BJ (cell line): ENCODE measurements around the gene SH3BP2. TPM values are rescaled to one million over a fixed set of nuclear protein-coding genes. Genes with fewer than 3 reads are reported as not detected.

Experiments
- CTCF ChIA-PET: fragments of 350-600 bp; formaldehyde crosslinking; extraction: SDS; loops from one replicate; lab custom pipeline; 2021; ENCODE audit warnings: antibody characterized with exemption, inconsistent platforms; lab: Yijun Ruan, JAX
- POLR2A ChIA-PET: fragments of 300-600 bp; sonication (Branson Sonifier 250); formaldehyde crosslinking; extraction: SDS; loops from one replicate; lab custom pipeline; 2021; ENCODE audit warnings: antibody characterized with exemption; lab: Charles Lee
- DNase-seq: peaks from one replicate; pipeline ENCODE4 v3.0.0-alpha.2; 2011; ENCODE audit warnings: low read depth
- H3K27me3 ChIP-seq: 2 replicates; pipeline ENCODE4 v1.6.0; 2011; ENCODE audit warnings: low read length; ENCODE audit not compliant: control insufficient read depth, insufficient read depth
- H3K36me3 ChIP-seq: 2 replicates; pipeline ENCODE4 v1.5.1; 2011; ENCODE audit warnings: low read length; ENCODE audit not compliant: control insufficient read depth, insufficient read depth
- H3K4me3 ChIP-seq: 2 replicates; pipeline ENCODE4 v1.5.1; 2011; ENCODE audit warnings: low read depth, mild to moderate bottlenecking, control low read depth, low read length
- CTCF ChIP-seq: IDR thresholded peaks from 2 replicates; pipeline ENCODE4 v1.5.1; 2011; ENCODE audit warnings: low read depth, mild to moderate bottlenecking, control low read depth, inconsistent platforms, low read length, moderate library complexity; ENCODE audit not compliant: insufficient read depth
- polyA plus RNA-seq: library from polyadenylated mRNA; depleted of rRNA; stranded (reverse); fragments of >200 nt; gene quantifications from 2 replicates; pipeline ENCODE4 v1.2.3, GENCODE V29; 2011

SH3BP2 gene
- polyA plus RNA-seq, 1 experiment, result 42.2 TPM

- Histone ChIP-seq H3K36me3 (peaks cover 4% of the 10 kb centered on the region), H3K4me3 (no peak overlapping the region), H3K27me3 (no peaks in the 10 kb centered on the region)
- ChIA-PET CTCF (interaction anchor here (0.6 to 0.8 kb wide), 3 partner anchors 10 to 22 kb away, joined by 3 read pairs; no protein-coding TSS in a partner anchor), POLR2A (no interaction called here)
- DNase-seq, result no peak
- no peak for TF ChIP-seq CTCF
Observed at GRCh38 chr4:2879026-2879425, 86.1 kb downstream of the SH3BP2 start.

- no peak for TF ChIP-seq CTCF
- ChIA-PET POLR2A (no interaction called here), CTCF (interaction anchor here (1.3 kb wide), 1 partner anchor 9 kb away, joined by 4 read pairs; no protein-coding TSS in a partner anchor)
- DNase-seq, result no peak
- H3K27me3 ChIP-seq, result no peaks in the 10 kb centered on the region
- peaks cover 13% of the 10 kb centered on the region for H3K36me3 ChIP-seq
- no peak overlapping the region for H3K4me3 ChIP-seq
Observed at GRCh38 chr4:2881431-2881830, 88.5 kb downstream of the SH3BP2 start.

- Histone ChIP-seq H3K4me3 (no peak overlapping the region), H3K27me3 (no peaks in the 10 kb centered on the region), H3K36me3 (peaks cover 17% of the 10 kb centered on the region)
- TF ChIP-seq CTCF, result no peak
- DNase-seq, result no peak
- POLR2A ChIA-PET, result no interaction called here
- CTCF ChIA-PET, result interaction anchor here (1.3 kb wide), 1 partner anchor 10 kb away, joined by 4 read pairs; no protein-coding TSS in a partner anchor
Observed at GRCh38 chr4:2882341-2882740, 89.5 kb downstream of the SH3BP2 start.

- no peak for TF ChIP-seq CTCF
- H3K4me3 ChIP-seq, result no peak overlapping the region
- no peaks in the 10 kb centered on the region for H3K27me3 ChIP-seq
- POLR2A ChIA-PET, result no interaction called here
- no peak for DNase-seq
- CTCF ChIA-PET, result no interaction called here
- H3K36me3 ChIP-seq, result peaks cover 17% of the 10 kb centered on the region
Observed at GRCh38 chr4:2886161-2886560, 93.3 kb downstream of the SH3BP2 start.

- no peak overlapping the region for H3K4me3 ChIP-seq
- peaks cover 17% of the 10 kb centered on the region for H3K36me3 ChIP-seq
- H3K27me3 ChIP-seq, result no peaks in the 10 kb centered on the region
- POLR2A ChIA-PET, result no interaction called here
- CTCF ChIA-PET, result no interaction called here
- no peak for TF ChIP-seq CTCF
- DNase-seq, result no peak
Observed at GRCh38 chr4:2886622-2887021, 93.7 kb downstream of the SH3BP2 start.
